ENCODE measurements around the gene C11orf68.

C11orf68 gene

GRCh38 chr11:65900899-65901180 is 18.0 kb downstream of the C11orf68 start:
- no peaks in the 10 kb centered on the region for H3K27me3 ChIP-seq (ENCODE audit: insufficient read depth, poor library complexity, severe bottlenecking)
- ATAC-seq (ENCODE audit: low read depth) = no peak
- H3K4me1 ChIP-seq (ENCODE audit: insufficient read depth, poor library complexity, severe bottlenecking) = peaks cover 48% of the 10 kb centered on the region
- no peaks in the 10 kb centered on the region for H3K9me3 ChIP-seq (ENCODE audit: severe bottlenecking)
- H3K36me3 ChIP-seq (ENCODE audit: low read depth) = peaks cover 31% of the 10 kb centered on the region
- no peak overlapping the region for H3K4me3 ChIP-seq (ENCODE audit: severe bottlenecking)
- peak overlapping the region; percentile 96 for H3K27ac ChIP-seq (ENCODE audit: poor library complexity, severe bottlenecking)
- no peak for TF ChIP-seq CTCF (IDR thresholded peaks at IDR 0.05; ENCODE audit: poor library complexity, severe bottlenecking)
- no peak for DNase-seq (ENCODE audit: low spot score)

GRCh38 chr11:65900125-65900898 is 18.6 kb downstream of the C11orf68 start, which contains the start of gene FOSL1:
Gene FOSL1 (minus strand): TSS chr11:65900388. CDS start chr11:65900339, 49 bp downstream.
- ATAC-seq (ENCODE audit: low read depth) (peak; percentile 83), DNase-seq (ENCODE audit: low spot score) (peak; percentile 99)
- Histone ChIP-seq H3K4me1 (ENCODE audit: insufficient read depth, poor library complexity, severe bottlenecking) (peaks cover 48% of the 10 kb centered on the region), H3K36me3 (ENCODE audit: low read depth) (peaks cover 36% of the 10 kb centered on the region), H3K27ac (ENCODE audit: poor library complexity, severe bottlenecking) (peak within 1 kb of the TSS; percentile 96), H3K27me3 (ENCODE audit: insufficient read depth, poor library complexity, severe bottlenecking) (no peaks in the 10 kb centered on the region), H3K9me3 (ENCODE audit: severe bottlenecking) (no peaks in the 10 kb centered on the region), H3K4me3 (ENCODE audit: severe bottlenecking) (peak within 1 kb of the TSS; percentile 77)
- no peak for TF ChIP-seq CTCF (IDR thresholded peaks at IDR 0.05; ENCODE audit: poor library complexity, severe bottlenecking)

DNA sequence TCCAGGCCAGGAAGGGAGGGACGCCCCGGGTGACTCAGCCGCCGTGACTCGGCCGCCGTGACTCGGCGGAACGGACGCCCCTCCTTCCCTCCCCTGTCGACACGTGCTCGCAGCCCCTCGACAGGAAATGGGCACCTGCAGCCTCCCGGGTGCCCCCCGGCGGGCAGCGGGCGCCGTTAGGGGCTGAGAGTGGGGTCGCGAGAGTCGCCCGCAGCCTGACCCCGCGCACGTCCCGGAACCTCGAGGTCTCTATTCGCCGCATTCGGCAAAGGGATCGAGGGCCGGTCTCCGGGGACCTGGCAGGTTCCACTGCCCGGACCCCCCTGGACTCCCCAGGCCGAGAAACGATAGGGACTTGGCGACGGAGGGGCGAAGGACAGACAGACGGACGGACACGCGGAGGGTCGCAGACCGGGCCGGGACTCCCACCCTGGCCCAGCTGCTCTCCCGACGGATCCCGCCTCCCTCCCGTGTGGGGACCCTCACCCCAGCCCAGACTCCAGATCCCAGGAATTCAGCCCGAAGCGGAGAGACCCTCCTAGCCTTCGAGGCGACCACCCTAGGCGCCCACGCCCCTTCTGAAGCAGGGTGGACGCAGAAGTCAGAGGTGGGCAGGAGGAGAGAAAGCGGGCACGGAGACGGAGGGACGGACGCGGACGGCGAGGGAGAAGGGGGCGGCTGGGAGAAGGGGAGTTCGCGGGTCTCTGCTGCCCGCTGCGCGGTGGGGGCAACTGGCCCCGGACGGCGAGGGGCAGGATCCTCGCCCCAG is 19.3 kb downstream of the C11orf68 start:
- H3K36me3 ChIP-seq (ENCODE audit: low read depth) = peaks cover 43% of the 10 kb centered on the region
- H3K4me1 ChIP-seq (ENCODE audit: insufficient read depth, poor library complexity, severe bottlenecking) = peaks cover 48% of the 10 kb centered on the region
- H3K4me3 ChIP-seq (ENCODE audit: severe bottlenecking) = peak overlapping the region; percentile 77
- no peaks in the 10 kb centered on the region for H3K27me3 ChIP-seq (ENCODE audit: insufficient read depth, poor library complexity, severe bottlenecking)
- DNase-seq (ENCODE audit: low spot score) = peak; percentile 87
- peak overlapping the region; percentile 96 for H3K27ac ChIP-seq (ENCODE audit: poor library complexity, severe bottlenecking)
- TF ChIP-seq CTCF (IDR thresholded peaks at IDR 0.05; ENCODE audit: poor library complexity, severe bottlenecking) = peak; percentile 20
- peak; percentile 48 for ATAC-seq (ENCODE audit: low read depth)
- H3K9me3 ChIP-seq (ENCODE audit: severe bottlenecking) = no peaks in the 10 kb centered on the region

GRCh38 chr11:65898656-65899355 is 20.1 kb downstream of the C11orf68 start:
- Histone ChIP-seq H3K4me3 (ENCODE audit: severe bottlenecking) (peak overlapping the region; percentile 77), H3K27ac (ENCODE audit: poor library complexity, severe bottlenecking) (peak overlapping the region; percentile 96), H3K9me3 (ENCODE audit: severe bottlenecking) (no peaks in the 10 kb centered on the region), H3K27me3 (ENCODE audit: insufficient read depth, poor library complexity, severe bottlenecking) (no peaks in the 10 kb centered on the region), H3K4me1 (ENCODE audit: insufficient read depth, poor library complexity, severe bottlenecking) (peaks cover 47% of the 10 kb centered on the region), H3K36me3 (ENCODE audit: low read depth) (peaks cover 50% of the 10 kb centered on the region)
- DNase-seq (ENCODE audit: low spot score) = no peak
- no peak for ATAC-seq (ENCODE audit: low read depth)
- TF ChIP-seq CTCF (IDR thresholded peaks at IDR 0.05; ENCODE audit: poor library complexity, severe bottlenecking) = no peak
